HL-60/S4 treated with phorbol 12-myristate 13-acetate at 8.2 ng/mL for 4 days and 3 days (cell line): ENCODE data around the gene HFE.
"Not testable (repeated sequence)": the region's sequence is repeated elsewhere in the genome, so short reads cannot be mapped to it uniquely, and the experiment has no call there.

ENCODE experiments used
- in situ Hi-C: fragments of 300-500 bp; cut with MboI; formaldehyde crosslinking; loops from 2 replicates; pipeline ENCODE4 v1.15.0; 2022; ENCODE audit warnings: low sequenced_read_pairs

Gene HFE, protein sequence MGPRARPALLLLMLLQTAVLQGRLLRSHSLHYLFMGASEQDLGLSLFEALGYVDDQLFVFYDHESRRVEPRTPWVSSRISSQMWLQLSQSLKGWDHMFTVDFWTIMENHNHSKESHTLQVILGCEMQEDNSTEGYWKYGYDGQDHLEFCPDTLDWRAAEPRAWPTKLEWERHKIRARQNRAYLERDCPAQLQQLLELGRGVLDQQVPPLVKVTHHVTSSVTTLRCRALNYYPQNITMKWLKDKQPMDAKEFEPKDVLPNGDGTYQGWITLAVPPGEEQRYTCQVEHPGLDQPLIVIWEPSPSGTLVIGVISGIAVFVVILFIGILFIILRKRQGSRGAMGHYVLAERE

DNA sequence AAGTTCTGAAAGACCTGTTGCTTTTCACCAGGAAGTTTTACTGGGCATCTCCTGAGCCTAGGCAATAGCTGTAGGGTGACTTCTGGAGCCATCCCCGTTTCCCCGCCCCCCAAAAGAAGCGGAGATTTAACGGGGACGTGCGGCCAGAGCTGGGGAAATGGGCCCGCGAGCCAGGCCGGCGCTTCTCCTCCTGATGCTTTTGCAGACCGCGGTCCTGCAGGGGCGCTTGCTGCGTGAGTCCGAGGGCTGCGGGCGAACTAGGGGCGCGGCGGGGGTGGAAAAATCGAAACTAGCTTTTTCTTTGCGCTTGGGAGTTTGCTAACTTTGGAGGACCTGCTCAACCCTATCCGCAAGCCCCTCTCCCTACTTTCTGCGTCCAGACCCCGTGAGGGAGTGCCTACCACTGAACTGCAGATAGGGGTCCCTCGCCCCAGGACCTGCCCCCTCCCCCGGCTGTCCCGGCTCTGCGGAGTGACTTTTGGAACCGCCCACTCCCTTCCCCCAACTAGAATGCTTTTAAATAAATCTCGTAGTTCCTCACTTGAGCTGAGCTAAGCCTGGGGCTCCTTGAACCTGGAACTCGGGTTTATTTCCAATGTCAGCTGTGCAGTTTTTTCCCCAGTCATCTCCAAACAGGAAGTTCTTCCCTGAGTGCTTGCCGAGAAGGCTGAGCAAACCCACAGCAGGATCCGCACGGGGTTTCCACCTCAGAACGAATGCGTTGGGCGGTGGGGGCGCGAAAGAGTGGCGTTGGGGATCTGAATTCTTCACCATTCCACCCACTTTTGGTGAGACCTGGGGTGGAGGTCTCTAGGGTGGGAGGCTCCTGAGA lies at the start of gene HFE:
Gene HFE, plus strand, starts transcription at position 146 of the 832 bp plus-strand sequence. Its CDS starts 12 bp downstream, at position 158.
- in situ Hi-C loops = no loop called here

DNA sequence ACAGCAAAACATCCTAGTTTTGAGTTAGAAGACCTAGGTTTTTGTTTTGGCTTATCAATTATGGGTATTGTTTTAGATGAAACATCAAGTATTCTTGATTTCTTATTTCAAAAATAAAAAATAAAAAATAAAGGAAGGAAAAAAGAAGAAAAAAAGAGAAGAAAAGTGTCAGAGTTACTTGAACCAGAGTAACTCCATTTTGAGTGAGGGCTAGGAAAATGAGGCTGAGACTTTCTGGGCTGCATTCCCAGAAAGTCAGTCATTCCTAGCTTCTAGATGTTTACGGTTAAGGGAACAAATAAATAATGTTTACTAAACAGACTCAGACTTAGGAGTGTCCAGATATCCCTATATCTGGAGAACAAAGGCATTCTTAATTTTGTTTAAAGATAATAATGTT lies 45.3 kb upstream of the HFE start:
- in situ Hi-C loops = no loop called here

DNA sequence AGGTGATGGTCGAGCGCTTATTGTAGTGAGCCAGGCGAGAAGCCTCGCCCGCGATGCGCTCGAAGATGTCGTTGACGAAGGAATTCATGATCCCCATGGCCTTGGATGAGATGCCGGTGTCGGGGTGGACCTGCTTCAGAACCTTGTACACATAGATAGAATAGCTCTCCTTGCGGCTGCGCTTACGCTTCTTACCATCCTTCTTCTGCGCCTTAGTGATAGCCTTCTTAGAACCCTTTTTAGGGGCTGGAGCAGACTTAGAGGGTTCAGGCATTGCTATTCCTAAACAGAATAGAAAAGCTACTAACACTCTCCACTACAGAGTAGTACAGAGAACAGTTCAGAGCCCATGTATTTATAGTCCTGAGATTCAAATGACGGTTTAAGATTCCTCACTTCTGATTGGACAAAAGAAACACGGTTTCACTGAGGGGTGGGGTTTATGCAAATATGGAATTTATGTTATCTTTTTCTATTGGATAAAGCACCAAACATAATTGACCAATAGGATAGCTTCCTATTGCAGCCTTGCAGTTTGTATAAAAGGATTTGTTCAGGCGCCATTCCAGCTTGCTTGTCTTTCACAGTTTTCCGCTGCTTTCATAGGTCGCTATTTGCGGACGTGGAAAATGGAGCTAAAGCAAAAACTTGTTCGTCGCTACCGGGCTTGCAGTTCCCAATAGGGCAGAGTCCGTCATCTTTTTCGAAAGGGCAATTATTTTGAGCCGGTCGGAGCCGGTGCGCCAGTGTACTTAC lies 43.7 kb upstream of the HFE start:
- in situ Hi-C loops = no loop called here

DNA sequence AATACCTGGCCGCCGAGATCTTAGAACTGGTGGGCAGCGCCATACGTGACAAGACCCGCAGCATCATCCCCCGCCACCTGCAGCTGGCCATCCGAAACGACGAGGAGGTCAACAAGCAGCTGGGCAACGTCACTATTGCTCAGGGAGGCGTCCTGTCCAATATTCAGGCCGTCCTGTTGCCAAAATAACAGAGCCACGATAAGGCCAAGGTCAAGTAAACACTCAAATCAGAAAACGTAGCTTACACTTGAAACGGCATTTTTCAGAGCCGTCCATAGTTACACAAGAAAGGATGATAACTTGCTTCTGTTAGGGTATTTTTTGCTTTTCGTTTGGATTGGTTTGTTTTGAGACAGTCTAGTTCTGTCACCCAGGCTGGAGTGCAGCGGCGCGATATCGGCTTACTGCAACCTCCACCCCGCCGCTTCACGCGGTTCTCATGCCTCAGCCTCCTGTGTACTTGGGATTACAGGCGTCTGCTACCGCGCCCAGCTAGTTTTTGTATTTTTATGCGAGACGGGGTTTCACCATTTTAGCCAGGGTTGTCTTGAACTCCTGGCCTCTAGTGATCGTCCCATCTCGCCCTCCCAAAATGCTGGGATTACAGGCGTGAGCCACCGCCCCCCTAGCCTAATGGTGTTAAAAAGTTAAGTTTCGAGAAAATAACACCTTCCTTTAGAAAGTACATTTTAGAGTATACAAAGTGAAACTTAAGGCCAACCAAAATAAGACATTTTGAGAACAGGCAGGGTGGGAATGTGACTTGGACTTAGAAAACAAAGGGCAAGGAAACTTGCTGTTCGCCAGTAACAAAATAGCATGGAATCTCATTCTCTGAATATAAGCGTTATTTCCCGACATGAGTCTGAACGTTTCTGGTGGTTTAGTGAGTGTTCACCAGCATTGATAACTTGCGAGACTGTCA lies 42.8 kb upstream of the HFE start:
- in situ Hi-C loops = no loop called here

DNA sequence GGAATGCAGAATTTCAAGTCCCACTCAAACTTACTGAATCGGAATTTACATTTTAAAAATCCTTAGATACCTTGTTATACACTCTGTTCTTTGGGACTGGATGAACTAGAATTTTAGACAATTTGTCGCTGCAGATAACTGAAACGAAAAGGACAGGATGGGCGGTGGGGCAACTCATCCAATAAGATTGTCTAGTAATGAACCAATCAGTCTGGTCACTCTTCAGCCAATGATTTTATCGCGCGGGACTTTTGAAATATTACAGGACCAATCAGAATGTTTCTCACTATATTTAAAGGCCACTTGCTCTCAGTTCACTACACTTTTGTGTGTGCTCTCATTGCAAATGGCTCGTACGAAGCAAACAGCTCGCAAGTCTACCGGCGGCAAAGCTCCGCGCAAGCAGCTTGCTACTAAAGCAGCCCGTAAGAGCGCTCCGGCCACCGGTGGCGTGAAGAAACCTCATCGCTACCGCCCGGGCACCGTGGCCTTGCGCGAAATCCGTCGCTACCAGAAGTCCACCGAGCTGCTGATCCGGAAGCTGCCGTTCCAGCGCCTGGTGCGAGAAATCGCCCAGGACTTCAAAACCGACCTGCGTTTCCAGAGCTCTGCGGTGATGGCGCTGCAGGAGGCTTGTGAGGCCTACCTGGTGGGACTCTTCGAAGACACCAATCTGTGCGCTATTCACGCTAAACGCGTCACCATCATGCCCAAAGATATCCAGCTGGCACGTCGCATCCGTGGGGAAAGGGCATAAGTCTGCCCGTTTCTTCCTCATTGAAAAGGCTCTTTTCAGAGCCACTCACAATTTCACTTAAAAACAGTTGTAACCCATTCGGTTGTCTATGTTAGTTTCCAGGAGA lies 41.9 kb upstream of the HFE start:
- in situ Hi-C loops = no loop called here

DNA sequence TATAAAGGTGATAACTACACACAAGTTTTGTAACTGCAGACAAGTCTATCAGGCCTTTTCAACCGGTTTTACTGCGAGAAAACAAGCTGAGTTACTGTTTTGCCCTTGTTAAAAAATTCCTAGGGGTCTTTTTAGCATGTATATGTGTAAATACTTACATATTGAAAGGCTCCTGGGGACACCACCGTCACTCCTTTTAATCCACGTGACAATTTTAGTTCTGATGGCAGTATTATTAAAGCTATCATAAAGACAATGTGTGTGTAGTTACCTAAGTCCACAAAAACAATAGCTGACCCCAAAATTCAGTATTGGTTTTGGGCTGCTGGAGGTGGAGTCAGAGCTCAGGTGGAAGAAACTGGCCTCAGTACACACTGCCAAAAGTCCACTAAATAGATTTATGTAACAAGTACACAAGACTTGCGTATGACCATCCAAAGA lies 41.3 kb upstream of the HFE start:
- in situ Hi-C loops = no loop called here

DNA sequence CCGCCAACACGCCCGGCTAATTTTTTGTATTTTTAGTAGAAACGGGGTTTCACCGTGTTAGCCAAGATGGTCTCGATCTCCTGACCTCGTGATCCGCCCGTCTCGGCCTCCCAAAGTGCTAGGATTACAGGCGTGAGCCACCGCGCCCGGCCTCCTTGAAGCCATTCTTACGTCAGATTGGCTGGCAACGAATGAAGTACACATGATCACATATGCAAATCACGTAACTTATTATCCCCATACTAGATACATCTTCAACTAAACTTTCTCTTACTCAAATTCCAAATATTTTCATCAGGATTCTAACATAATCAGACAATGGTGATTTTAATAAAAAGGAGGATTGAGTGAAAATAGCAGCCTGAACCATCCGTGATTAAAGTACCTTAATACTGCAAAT lies 39.9 kb upstream of the HFE start:
- in situ Hi-C loops = not testable (repeated sequence)

DNA sequence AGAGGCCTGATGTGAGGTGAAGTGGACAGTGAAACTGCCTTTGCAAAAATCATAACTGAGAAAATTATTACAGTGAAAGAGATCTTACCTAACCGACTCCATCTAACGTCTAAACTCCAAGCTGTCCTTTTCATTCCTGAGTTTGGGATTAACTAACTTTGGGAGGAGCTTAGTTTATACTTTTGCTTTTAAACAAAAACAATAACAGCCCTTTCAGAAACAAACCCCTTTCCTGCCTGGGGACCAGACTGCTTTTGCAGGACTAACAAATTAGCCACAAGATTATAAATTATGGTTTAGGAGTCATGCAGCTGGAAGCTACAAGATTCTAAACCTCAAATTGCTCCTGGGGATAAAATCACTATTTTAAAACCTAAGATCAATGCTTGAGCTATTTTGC lies 38.6 kb upstream of the HFE start:
- in situ Hi-C loops = no loop called here

DNA sequence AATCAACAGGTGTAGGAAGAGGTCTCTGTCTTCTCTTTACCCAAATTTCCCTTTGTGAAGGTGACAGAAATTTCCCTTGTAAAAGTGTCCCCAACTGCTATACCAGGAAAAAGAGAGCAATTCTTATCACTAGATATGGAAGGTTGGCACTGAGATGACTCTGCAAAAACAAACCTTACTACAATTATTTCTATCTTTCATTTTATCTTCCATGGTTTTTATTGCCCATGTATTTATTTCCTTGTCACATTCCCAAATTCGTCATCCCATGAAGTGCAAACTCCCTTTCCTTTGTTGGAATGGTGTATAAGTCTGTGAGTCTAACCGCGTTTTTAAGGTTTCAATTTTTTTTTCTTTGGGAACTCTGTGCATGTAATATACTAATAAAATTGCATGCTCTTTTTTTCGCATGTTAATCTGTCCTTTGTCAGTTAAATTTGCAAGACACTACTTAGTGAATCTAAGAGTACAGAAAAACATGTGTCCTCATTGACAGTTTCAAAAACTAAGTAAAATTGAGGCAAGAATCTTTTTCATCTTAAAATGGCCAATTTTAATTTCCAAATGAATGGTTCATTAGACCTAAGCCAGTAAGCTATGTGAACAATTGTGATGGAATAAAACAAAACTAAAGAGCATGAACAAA lies 35.4 kb upstream of the HFE start:
- in situ Hi-C loops = no loop called here

DNA sequence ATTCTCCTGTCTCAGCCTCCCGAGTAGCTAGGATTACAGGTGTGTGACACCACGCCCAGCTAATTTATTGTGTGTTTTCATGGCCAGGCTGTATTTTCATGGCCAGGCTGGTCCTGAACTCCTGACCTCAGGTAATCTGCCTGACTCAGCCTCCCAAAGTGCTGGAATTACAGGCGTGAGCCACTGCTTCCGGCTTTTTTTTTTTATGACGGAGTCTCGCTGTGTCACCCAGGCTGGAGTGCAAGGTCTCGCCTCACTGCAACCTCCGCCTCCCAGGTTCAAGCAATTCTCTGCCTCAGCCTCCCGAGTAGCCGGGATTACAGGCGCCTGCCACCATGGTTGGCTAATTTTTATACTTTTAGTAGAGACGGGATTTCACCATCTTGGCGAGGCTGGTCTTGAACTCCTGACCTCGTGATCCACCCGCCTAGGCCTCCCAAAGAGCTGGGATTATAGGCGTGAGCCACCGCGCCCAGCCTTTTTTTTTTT lies 34.4 kb upstream of the HFE start:
- in situ Hi-C loops = not testable (repeated sequence)

DNA sequence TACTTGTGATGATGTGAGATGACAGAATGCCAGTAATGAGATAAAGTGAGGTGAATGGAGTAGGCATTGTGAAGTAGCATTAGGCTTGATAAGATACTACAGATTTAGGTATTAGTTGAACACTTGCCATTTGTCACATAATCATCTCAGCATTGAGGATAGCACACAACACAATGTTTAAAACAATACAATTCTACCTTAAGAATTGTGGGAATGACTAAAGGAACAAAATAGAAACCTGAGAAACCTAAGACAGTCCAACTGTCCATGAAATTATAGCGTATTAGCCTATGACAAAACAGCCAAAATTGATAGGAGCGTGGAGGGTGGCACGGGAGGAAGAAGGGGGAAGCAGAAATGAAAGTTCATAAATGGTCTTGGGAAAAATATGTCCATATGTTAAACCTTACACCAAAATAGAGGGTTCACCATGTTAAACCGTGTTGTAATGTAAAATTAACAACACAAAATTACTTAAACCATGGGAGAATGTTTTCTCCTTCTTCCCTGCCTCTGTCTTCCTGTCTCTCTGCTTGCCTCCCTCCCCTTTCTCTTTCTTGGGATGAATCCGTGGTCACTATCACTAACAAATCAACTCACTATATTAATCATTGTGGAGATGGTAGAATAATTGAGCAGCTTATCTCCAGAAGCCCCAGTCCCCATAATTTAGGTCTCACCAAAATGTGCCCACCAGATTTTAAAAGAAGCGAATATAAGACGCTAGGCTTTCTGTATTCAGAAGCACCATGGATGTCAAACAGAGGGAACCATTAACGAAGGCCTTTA lies 33.0 kb upstream of the HFE start:
- in situ Hi-C loops = no loop called here

DNA sequence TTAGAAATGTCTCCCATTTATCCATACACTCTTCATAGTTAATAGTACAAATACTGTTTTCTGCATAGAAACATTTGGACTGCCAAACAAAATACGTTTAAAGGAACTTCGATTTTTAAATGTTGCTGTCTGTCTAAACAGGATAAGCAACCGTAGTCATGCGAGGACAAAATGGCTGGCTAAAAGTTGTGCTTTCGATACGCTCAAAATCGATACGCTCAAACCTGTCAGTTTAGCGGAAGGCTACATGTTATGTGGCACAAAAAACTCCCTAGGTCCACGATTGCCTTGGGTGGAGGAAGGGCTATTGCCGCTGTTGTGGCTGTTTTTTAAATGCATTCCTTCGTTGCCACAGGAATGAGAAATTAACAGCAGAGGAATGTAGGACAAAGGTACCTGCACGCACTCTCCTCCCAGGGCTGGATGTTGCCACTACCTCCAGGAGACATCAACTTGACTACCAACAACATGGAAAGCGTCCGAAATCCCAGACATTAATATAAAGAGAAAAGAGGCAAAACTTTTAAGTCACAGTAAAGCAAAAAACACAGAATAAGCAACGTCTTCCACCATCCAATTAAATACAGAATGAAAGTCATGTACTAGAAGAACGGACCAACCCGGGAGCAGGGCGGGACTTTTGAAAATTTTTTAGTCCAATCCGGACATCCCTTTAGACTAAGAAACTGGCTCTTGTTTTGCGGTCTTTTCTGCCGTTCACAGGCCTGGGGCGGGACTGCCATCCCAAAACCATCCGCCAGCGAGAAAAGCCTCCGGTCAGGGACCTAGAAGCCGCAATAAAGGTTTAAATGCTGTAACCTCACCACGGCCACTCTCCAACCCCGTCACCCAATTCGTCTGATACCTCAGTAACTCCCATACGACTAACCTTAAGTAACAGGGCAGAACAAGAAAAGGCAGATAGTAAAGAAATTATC lies 32.2 kb upstream of the HFE start:
- in situ Hi-C loops = no loop called here

DNA sequence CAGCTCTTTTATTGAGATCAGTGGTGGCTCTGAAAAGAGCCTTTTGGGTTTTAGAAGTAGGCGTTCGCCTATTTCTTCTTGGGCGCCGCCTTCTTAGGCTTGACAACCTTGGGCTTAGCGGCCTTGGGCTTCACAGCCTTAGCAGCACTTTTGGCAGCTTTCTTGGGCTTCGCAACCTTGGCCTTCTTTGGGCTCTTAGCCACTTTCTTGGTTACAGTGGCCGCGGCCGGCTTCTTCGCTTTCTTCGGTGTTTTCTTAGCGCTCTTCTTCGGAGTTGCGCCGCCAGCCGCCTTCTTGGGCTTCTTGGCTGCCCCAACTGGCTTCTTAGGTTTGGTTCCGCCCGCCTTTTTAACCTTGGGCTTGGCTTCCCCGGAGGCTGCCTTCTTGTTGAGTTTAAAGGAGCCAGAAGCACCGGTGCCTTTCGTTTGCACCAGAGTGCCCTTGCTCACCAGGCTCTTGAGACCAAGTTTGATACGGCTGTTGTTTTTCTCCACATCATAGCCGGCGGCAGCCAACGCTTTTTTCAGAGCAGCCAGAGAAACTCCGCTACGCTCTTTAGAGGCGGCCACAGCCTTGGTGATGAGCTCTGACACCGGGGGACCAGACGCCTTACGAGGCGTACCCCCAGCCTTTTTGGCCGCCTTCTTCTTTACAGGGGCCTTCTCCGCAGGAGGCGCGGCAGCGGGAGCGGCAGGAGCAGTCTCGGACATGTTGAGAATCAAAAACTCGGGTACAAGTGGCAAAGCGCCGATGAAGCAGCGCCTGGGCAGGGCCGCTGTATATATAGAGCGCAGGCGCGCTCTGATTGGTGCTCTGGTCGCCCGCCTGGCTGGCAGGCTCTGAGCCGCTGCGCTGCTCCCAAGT lies 31.3 kb upstream of the HFE start:
- in situ Hi-C loops = no loop called here

DNA sequence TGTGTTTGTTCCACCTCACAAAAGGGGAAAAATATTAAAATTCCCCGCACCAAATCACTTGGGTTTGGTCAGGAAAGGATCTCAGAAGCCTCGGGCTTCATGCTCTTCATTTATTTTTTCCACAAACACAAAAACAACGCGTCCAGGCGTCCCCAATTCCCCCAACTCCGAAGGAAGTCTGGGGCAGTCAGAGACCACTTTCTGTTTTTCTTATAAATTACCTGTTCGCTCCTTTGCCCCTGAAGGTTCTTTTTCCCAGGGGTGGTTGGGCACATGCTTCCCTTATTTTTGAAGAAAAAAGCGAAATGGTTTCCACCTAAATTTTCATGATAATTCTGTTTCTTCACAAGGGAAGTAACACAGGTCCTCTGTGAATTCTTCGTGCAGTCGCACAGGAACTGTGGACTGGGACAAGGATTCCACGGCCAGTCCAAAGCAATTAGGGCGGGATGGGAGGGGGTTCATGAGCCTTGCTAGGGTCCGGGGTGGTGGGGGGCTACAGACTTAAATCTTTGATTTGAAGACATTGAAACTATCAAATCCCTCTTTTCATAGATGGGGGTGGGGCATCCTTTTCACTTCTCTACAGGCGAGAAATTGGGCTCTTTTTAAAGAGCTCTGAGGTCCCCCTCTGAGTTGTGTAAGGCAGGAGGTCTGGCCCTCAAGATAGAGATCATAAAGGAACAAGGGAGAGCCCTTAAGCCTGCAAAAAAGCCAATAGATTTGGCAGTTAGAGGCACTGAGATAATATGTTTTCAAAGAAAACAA lies 30.5 kb upstream of the HFE start:
- in situ Hi-C loops = no loop called here

DNA sequence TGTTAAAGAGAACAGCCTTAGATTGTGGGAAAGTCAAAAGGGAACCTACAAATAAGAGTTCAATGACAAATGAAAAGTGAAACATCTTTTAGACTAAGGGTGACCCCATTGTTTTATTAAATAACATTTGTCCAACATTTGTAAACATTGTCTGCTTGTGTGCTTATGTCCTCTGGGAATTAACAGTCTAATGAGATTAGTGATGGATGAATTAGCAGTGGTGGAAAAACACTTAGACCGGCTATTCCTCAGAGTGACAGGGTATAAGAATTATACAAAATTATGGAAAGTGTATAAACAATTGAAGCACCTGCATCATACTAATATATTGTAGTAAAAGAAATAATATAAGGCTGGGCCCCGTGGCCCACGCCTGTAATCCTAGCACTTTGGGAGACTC lies 29.3 kb upstream of the HFE start:
- in situ Hi-C loops = no loop called here
